HepG2 (cell line): ENCODE data around the gene TLCD1. TPM values are rescaled to one million over a fixed set of nuclear protein-coding genes. Genes with fewer than 3 reads are reported as not detected.

Source experiments
- BHLHE40 ChIP-seq: IDR thresholded peaks from 2 replicates; pipeline ENCODE4 v1.6.1; 2011; ENCODE audit warnings: low read length, improper control_type of control experiment
- ERF ChIP-seq: IDR thresholded peaks from 2 replicates; pipeline ENCODE4 v1.6.1; 2018; ENCODE audit warnings: missing biosample characterization, missing genetic modification reagents
- FOXJ3 ChIP-seq: sonication (generic); formaldehyde crosslinking; IDR thresholded peaks from 2 replicates; pipeline ENCODE4 v1.4.0; 2020; ENCODE audit warnings: missing genetic modification reagents, mild to moderate bottlenecking, borderline replicate concordance
- HNF4G ChIP-seq, 2 experiments: sonication (generic) in 1 of 2; formaldehyde crosslinking in 1 of 2; IDR thresholded peaks; 2 replicates each; pipeline versions ENCODE4 v1.4.0 to v1.6.1; 2011 to 2020; ENCODE audit warnings: borderline replicate concordance in 2 of 2, low read depth in 2 of 2, mild to moderate bottlenecking in 2 of 2, low read length in 1 of 2, missing genetic modification reagents in 1 of 2, moderate library complexity in 1 of 2
- NFKB2 ChIP-seq: sonication (generic); formaldehyde crosslinking; IDR thresholded peaks from 2 replicates; pipeline ENCODE4 v1.4.0; 2020; ENCODE audit warnings: missing genetic modification reagents, borderline replicate concordance
- PBX3 ChIP-seq: sonication (generic); formaldehyde crosslinking; IDR thresholded peaks from 2 replicates; pipeline ENCODE4 v1.8.1; 2023; ENCODE audit warnings: missing genetic modification reagents, inconsistent platforms, borderline replicate concordance
- RBFOX2 ChIP-seq: fragments of 200-400 bp; formaldehyde crosslinking; IDR thresholded peaks from 2 replicates; pipeline ENCODE4 v1.6.1; 2017; ENCODE audit warnings: low read depth, mild to moderate bottlenecking, low read length
- RXRA ChIP-seq: sonication (generic); formaldehyde crosslinking; IDR thresholded peaks from 2 replicates; pipeline ENCODE4 v1.5.1; 2020; ENCODE audit warnings: missing genetic modification reagents
- SALL2 ChIP-seq: sonication (generic); formaldehyde crosslinking; IDR thresholded peaks from 2 replicates; pipeline ENCODE4 v1.8.1; 2023; ENCODE audit warnings: mild to moderate bottlenecking, missing genetic modification reagents, inconsistent platforms
- TCF12 ChIP-seq, 2 experiments: fragments of 450-650 bp in 1 of 2; sonication (generic) in 1 of 2; formaldehyde crosslinking in 1 of 2; IDR thresholded peaks; 2 replicates each; pipeline versions ENCODE4 v1.6.1 to v1.8.0; 2017 to 2022; ENCODE audit warnings: antibody characterized with exemption in 1 of 2, mild to moderate bottlenecking in 1 of 2, missing genetic modification reagents in 1 of 2, moderate library complexity in 1 of 2
- ZGPAT ChIP-seq: IDR thresholded peaks from 2 replicates; pipeline ENCODE4 v1.6.1; 2016; ENCODE audit warnings: mild to moderate bottlenecking
- ZNF18 ChIP-seq: sonication (generic); formaldehyde crosslinking; IDR thresholded peaks from 2 replicates; pipeline ENCODE4 v1.8.0; 2022; ENCODE audit warnings: mild to moderate bottlenecking, missing genetic modification reagents; ENCODE audit not compliant: insufficient replicate concordance
- ZNF275 ChIP-seq: sonication (generic); formaldehyde crosslinking; IDR thresholded peaks from 2 replicates; pipeline ENCODE4 v1.8.0; 2022; ENCODE audit warnings: missing genetic modification reagents, mild to moderate bottlenecking, inconsistent platforms, borderline replicate concordance
- ZNF558 ChIP-seq: sonication (generic); formaldehyde crosslinking; IDR thresholded peaks from 2 replicates; pipeline ENCODE4 v1.9.0; 2022; ENCODE audit warnings: mild to moderate bottlenecking, missing genetic modification reagents, borderline replicate concordance
- ZNF567 ChIP-seq: sonication (generic); formaldehyde crosslinking; IDR thresholded peaks from 2 replicates; pipeline ENCODE4 v1.8.1; 2023; ENCODE audit warnings: mild to moderate bottlenecking, missing genetic modification reagents, borderline replicate concordance
- ZNF75D ChIP-seq: sonication (generic); formaldehyde crosslinking; IDR thresholded peaks from 2 replicates; pipeline ENCODE4 v1.8.1; 2023; ENCODE audit warnings: missing genetic modification reagents, mild to moderate bottlenecking, borderline replicate concordance
- ZXDC ChIP-seq: sonication (generic); formaldehyde crosslinking; IDR thresholded peaks from 2 replicates; pipeline ENCODE4 v1.5.0; 2020; ENCODE audit warnings: mild to moderate bottlenecking, missing genetic modification reagents
- polyA plus RNA-seq, 8 experiments: library from polyadenylated mRNA; depleted of rRNA in 3 of 8; stranded (reverse) in 7 of 8; unstranded in 1 of 8; fragments of >200 nt; fragmentation: Illumina TruSeq in 4 of 8; extraction: Trizol in 4 of 8; gene quantifications; 2 replicates each; pipeline versions ENCODE4 v1.2.1 to v1.2.3, GENCODE V29; 2011 to 2016; ENCODE audit warnings: low read depth in 4 of 8, missing spikeins in 1 of 8, mixed read lengths in 1 of 8; ENCODE audit not compliant: insufficient read depth in 1 of 8
- total RNA-seq, 5 experiments: library from RNA; depleted of rRNA; stranded (reverse); fragments of >200 nt; fragmentation: Illumina TruSeq; extraction: Trizol; gene quantifications; 2 replicates each; pipeline ENCODE4 v1.2.3, GENCODE V29; 2016; ENCODE audit warnings: low read depth in 1 of 5

TLCD1 gene
- total and polyA plus RNA-seq, 2 of the 13 experiments (the other 11 are each of a cell fraction or from before 2014, with no cell fraction given): 14.9 to 19.6 TPM

GRCh38 chr17:28725660-28726225, 290 bp downstream of the TLCD1 start (continued):
- peak; percentile 97 for TF ChIP-seq RBFOX2
- peak; percentile 63 for TF ChIP-seq ZNF18 (CRISPR knock-in tag)
- TF ChIP-seq ZNF75D (CRISPR knock-in tag): no peak
- TF ChIP-seq ZNF558: 0 out of 2 replicates have a peak, but pooled peaks have one; percentile 85
- TF ChIP-seq ERF (CRISPR knock-in tag): 0 out of 2 replicates have a peak, but pooled peaks have one; percentile 65
- TF ChIP-seq RXRA (CRISPR knock-in tag): no peak; the same call in none of the 2 replicates
- no peak for TF ChIP-seq HNF4G (IDR thresholded peaks at IDR 0.05; ENCODE audit: borderline replicate concordance, low read depth, low read length)
- peak; percentile 69 for TF ChIP-seq HNF4G (CRISPR knock-in tag; IDR thresholded peaks at IDR 0.05; ENCODE audit: borderline replicate concordance, low read depth)
- TF ChIP-seq SALL2 (CRISPR knock-in tag): peak; percentile 76
- TF ChIP-seq FOXJ3 (CRISPR knock-in tag): peak; percentile 32; the same call in 1 of the 2 replicates
- peak; percentile 66; the same call in 1 of the 2 replicates for TF ChIP-seq NFKB2
- TF ChIP-seq PBX3 (CRISPR knock-in tag): 0 out of 2 replicates have a peak, but pooled peaks have one; percentile 15
- TF ChIP-seq ZNF567 (CRISPR knock-in tag): peak; percentile 78; the same call in 1 of the 2 replicates
- TF ChIP-seq TCF12 (IDR thresholded peaks at IDR 0.05): no peak
- 0 out of 2 replicates have a peak, but pooled peaks have one; percentile 29 for TF ChIP-seq TCF12 (CRISPR knock-in tag; IDR thresholded peaks at IDR 0.05)
- peak; percentile 61 for TF ChIP-seq ZNF275 (CRISPR knock-in tag)
- peak; percentile 88 for TF ChIP-seq ZXDC (CRISPR knock-in tag)
- peak; percentile 76; the same call in 1 of the 2 replicates for TF ChIP-seq ZGPAT
- TF ChIP-seq BHLHE40: peak; percentile 89
